Vagina (tissue), 2 donors: ENCODE measurements around the gene NANOGP8. TPM values are rescaled to one million over a fixed set of nuclear protein-coding genes. Genes with fewer than 3 reads are reported as not detected.

Experiments
- DNase-seq, 2 donors: peaks; one replicate each; pipeline ENCODE4 v3.0.0-alpha.2; 2017; ENCODE audit errors: extremely low spot score in 2 of 2
- H3K27ac ChIP-seq: fragments of 200-600 bp; sonication (generic); one replicate; pipeline ENCODE4 v1.5.1; 2019
- H3K27me3 ChIP-seq: fragments of 200-600 bp; sonication (generic); one replicate; pipeline ENCODE4 v1.5.1; 2019
- H3K36me3 ChIP-seq, 2 donors: fragments of 200-600 bp; sonication (generic); one replicate each; pipeline ENCODE4 v1.5.1; 2017 to 2019
- H3K4me1 ChIP-seq: fragments of 200-600 bp; sonication (generic); one replicate; pipeline ENCODE4 v1.5.1; 2019
- H3K4me3 ChIP-seq, 2 donors: fragments of 200-600 bp; sonication (generic); 1 replicate in 1 of 2; 2 replicates in 1 of 2; pipeline ENCODE4 v1.5.1; 2016 to 2019
- H3K9me3 ChIP-seq: fragments of 200-600 bp; sonication (generic); one replicate; pipeline ENCODE4 v1.5.1; 2019
- CTCF ChIP-seq, 3 experiments: fragments of 450-650 bp in 2 of 3; fragments of 200-600 bp in 1 of 3; sonication (generic) in 1 of 3; IDR thresholded peaks; one replicate each; pipeline ENCODE4 v1.5.1; 2017 to 2019; ENCODE audit warnings: antibody characterized with exemption in 3 of 3, mild to moderate bottlenecking in 2 of 3, moderate library complexity in 2 of 3
- POLR2A ChIP-seq, 2 donors: fragments of 450-650 bp; IDR thresholded peaks; one replicate each; pipeline ENCODE4 v1.6.1; 2017; ENCODE audit warnings: antibody characterized with exemption in 2 of 2, mild to moderate bottlenecking in 2 of 2, moderate library complexity in 2 of 2
- POLR2AphosphoS5 ChIP-seq, 2 donors: sonication (generic); formaldehyde crosslinking; IDR thresholded peaks; one replicate each; pipeline ENCODE4 v1.9.0; 2017; ENCODE audit warnings: antibody characterized with exemption in 2 of 2, mild to moderate bottlenecking in 2 of 2, low read depth in 1 of 2; ENCODE audit not compliant: insufficient read depth in 1 of 2
- intact Hi-C: fragments of 100-400 bp; cut with DNase I; formaldehyde crosslinking; loops from one replicate; pipeline ENCODE4 v1.15.1; 2023
- total RNA-seq: library from RNA; depleted of rRNA; stranded (reverse); fragments of >200 nt; gene quantifications from one replicate; pipeline ENCODE4 v1.2.3, GENCODE V29; 2016

Gene NANOGP8
- total RNA-seq, 1 donor from 2014 or later, result not detected

DNA sequence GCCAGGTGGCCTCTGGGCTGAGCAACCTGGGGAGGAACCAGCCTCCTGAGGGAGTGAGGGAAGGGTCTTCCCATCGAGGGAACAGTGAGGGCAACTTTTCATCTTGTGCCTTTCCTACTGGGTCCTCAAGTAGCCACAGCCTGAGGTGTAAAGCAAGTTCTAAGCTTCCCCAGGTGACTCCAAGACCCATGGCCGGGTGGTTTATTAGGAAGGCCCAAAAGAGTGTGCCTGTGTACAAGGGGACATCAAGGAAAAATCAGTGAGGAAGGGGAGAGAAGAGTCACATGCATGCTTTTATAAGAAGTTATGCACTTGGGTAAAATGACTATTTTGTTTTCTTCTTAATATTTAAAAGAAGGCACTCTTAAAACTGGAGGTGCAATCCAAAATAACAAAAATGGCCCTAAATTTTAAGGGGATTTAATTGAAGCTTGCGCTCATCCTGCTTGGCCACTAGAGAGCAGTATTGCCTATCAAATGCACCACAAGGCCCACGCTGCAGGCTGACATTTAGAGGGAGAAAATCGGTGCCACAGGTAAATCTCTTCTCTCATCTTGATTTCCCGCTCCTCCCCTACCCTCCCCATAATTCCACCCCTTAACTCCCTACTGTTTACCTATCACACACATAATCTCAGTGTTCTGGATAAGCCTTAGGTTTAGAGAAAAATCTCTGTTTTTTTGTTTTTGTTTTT is 6.7 kb downstream of the NANOGP8 start:
- no peaks in the 10 kb centered on the region for H3K4me1 ChIP-seq
- no peak overlapping the region for H3K27ac ChIP-seq
- DNase-seq, result no peak
- TF ChIP-seq POLR2A (IDR thresholded peaks at IDR 0.05) (no peak), CTCF (IDR thresholded peaks at IDR 0.05) (peak; percentile 68 to 85 (median 74))
- intact Hi-C loops, result loop anchor here (10.0 kb wide), 1 partner anchor 366 kb away; no protein-coding TSS in a partner anchor
- H3K36me3 ChIP-seq, result no peaks in the 10 kb centered on the region
- no peaks in the 10 kb centered on the region for H3K27me3 ChIP-seq
- no peaks in the 10 kb centered on the region for H3K9me3 ChIP-seq
- H3K4me3 ChIP-seq, result no peak overlapping the region

DNA sequence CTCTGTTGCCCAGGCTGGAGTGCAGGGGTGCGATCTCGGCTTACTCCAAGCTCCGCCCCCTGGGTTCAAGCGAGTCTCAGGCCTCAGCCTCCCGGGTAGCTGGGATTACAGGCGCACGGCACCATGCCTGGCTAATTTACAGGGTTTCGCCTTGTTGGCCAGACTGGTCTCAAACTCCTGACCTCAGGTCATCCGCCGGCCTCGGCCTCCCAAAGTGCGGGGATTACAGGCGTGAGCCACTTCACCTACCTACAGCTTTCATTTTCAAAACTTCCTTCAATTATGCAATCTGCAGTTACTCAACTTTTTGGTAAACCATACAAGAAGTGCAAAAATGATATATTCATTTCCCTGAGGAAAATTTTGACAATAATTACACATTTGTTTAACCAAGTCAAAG is 14.0 kb downstream of the NANOGP8 start:
- TF ChIP-seq POLR2A (IDR thresholded peaks at IDR 0.05) (no peak), POLR2AphosphoS5 (IDR thresholded peaks at IDR 0.05; ENCODE audit: insufficient read depth in 1 of 2, low read depth in 1 of 2) (no peak), CTCF (IDR thresholded peaks at IDR 0.05) (no peak)
- Histone ChIP-seq H3K27ac (no peak overlapping the region), H3K9me3 (no peaks in the 10 kb centered on the region), H3K27me3 (no peaks in the 10 kb centered on the region), H3K4me1 (peaks cover 13% of the 10 kb centered on the region), H3K36me3 (no peaks in the 10 kb centered on the region), H3K4me3 (no peak overlapping the region)
- DNase-seq, result no peak
- intact Hi-C loops, result loop anchor here (10.0 kb wide), 1 partner anchor 374 kb away; no protein-coding TSS in a partner anchor

DNA sequence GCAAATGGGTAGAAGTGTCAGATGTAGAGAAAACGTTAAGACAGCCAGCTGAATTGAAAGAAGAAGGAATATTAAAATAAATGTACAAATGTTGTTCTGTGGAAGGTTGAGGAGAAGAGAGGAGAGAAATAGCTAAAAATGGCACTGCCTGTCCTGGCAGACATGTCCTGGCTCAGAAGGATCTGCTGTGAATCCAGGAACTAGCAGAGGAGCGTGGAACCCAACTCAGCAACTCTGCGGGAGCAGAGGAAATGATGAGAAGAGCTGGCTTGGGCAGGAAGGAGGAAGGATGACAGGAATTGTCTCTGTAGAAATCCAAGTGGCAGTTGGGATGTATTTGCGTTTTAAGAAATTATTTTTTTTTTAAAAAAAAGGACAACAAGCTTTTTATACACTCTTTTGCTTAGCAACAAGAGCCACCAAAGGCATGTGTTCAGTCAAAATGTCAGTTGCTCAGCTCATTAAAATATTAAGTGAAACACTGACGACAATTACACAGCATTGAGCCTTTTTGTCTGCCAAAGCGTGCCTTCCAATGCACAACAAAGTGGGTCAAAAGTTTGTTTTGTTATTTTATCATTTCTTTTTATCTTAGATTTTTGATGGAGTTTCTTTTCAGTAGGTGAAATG is 16.1 kb downstream of the NANOGP8 start:
- H3K4me3 ChIP-seq, result no peak overlapping the region
- no peak for TF ChIP-seq POLR2A (IDR thresholded peaks at IDR 0.05)
- TF ChIP-seq CTCF (IDR thresholded peaks at IDR 0.05), result no peak
- TF ChIP-seq POLR2AphosphoS5 (IDR thresholded peaks at IDR 0.05; ENCODE audit: insufficient read depth in 1 of 2, low read depth in 1 of 2), result no peak
- no peaks in the 10 kb centered on the region for H3K9me3 ChIP-seq
- no peak overlapping the region for H3K27ac ChIP-seq
- H3K4me1 ChIP-seq, result peaks cover 13% of the 10 kb centered on the region
- H3K27me3 ChIP-seq, result no peaks in the 10 kb centered on the region
- H3K36me3 ChIP-seq, result no peaks in the 10 kb centered on the region
- DNase-seq, result no peak
- intact Hi-C loops, result no loop called here

GRCh38 chr15:35067496-35068347 is 17.4 kb downstream of the NANOGP8 start:
- no peak for TF ChIP-seq POLR2A (IDR thresholded peaks at IDR 0.05)
- TF ChIP-seq POLR2AphosphoS5 (IDR thresholded peaks at IDR 0.05; ENCODE audit: insufficient read depth in 1 of 2, low read depth in 1 of 2), result no peak
- no peak for TF ChIP-seq CTCF (IDR thresholded peaks at IDR 0.05)
- H3K27ac ChIP-seq, result no peak overlapping the region
- peak overlapping the region in 1 of 2 donors; percentile 2 for H3K4me3 ChIP-seq
- no peaks in the 10 kb centered on the region for H3K36me3 ChIP-seq
- intact Hi-C loops, result no loop called here
- H3K4me1 ChIP-seq, result peaks cover 13% of the 10 kb centered on the region
- DNase-seq, result no peak
- H3K9me3 ChIP-seq, result no peaks in the 10 kb centered on the region
- no peaks in the 10 kb centered on the region for H3K27me3 ChIP-seq
